ENCODE measurements around the gene RNF115. TPM values are rescaled to one million over a fixed set of nuclear protein-coding genes. Genes with fewer than 3 reads are reported as not detected.

RNF115 gene
- total and polyA plus RNA-seq, 12 donors = 8.3 to 19.2 (median 12.4) TPM

DNA sequence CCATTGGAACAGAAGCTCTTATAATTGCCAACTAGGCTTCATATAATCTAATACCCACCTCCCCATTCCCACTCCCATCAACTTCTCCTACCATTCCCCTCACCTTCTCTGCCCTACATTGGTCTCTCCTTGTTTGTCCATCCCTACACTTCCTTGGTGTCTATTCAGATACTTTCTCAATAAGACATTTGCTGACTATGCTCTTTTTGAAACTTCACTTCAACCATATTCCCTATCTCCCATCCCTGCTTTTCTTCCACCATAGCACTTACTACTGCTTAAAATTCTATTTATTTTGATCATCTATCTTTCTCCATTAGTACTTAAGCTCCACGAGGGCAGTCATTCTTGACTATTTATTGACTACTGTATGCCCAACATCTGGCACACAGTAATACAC lies 64.2 kb downstream of the RNF115 start:
- TF ChIP-seq, protein P1, sequence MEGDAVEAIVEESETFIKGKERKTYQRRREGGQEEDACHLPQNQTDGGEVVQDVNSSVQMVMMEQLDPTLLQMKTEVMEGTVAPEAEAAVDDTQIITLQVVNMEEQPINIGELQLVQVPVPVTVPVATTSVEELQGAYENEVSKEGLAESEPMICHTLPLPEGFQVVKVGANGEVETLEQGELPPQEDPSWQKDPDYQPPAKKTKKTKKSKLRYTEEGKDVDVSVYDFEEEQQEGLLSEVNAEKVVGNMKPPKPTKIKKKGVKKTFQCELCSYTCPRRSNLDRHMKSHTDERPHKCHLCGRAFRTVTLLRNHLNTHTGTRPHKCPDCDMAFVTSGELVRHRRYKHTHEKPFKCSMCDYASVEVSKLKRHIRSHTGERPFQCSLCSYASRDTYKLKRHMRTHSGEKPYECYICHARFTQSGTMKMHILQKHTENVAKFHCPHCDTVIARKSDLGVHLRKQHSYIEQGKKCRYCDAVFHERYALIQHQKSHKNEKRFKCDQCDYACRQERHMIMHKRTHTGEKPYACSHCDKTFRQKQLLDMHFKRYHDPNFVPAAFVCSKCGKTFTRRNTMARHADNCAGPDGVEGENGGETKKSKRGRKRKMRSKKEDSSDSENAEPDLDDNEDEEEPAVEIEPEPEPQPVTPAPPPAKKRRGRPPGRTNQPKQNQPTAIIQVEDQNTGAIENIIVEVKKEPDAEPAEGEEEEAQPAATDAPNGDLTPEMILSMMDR (IDR thresholded peaks at IDR 0.05) = no peak
- TF ChIP-seq POLR2A (IDR thresholded peaks at IDR 0.05) = no peak
- WGBS, 4 donors = 86 to 100% (median 92%) methylated on average over 1 of the region's 1 CpG
- H3K9me3 ChIP-seq (replicated peaks in 1 of 3) = no peaks in the 10 kb centered on the region
- no peaks in the 10 kb centered on the region for H3K4me1 ChIP-seq (replicated peaks in 1 of 2)
- H3K36me3 ChIP-seq (replicated peaks in 1 of 2) = peaks cover 0 to 11% of the 10 kb centered on the region in 2 donors
- intact Hi-C loops (cut with DNase I) = no loop called here
- H3K27me3 ChIP-seq = no peaks in the 10 kb centered on the region
- no peak overlapping the region for H3K27ac ChIP-seq
- no peak for DNase-seq
- no peak overlapping the region for H3K4me3 ChIP-seq

DNA sequence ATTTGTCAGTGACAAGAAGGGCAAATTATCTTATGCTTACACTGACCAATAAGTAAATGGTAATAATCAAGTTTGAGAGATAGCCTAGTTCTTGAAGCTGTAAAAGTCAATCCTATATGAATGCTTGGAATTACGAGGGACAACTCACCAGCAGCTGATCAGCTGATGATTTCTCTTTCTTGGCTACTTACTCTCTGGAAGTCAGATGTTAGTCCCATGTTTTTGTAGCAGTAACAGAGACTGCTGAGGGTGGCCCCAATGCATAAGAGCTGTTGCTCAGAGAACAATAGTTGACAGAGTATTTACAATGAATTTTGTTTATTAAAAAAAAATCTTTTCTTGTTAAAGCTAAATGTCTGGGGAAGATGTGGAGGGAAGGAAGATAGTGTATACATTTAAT lies 65.3 kb downstream of the RNF115 start:
- no peaks in the 10 kb centered on the region for H3K27me3 ChIP-seq
- TF ChIP-seq POLR2A (IDR thresholded peaks at IDR 0.05) = no peak
- TF ChIP-seq, protein P1 (IDR thresholded peaks at IDR 0.05) = no peak
- H3K36me3 ChIP-seq (replicated peaks in 1 of 2) = peaks cover 0 to 11% of the 10 kb centered on the region in 2 donors
- H3K4me1 ChIP-seq (replicated peaks in 1 of 2) = no peaks in the 10 kb centered on the region
- H3K9me3 ChIP-seq (replicated peaks in 1 of 3) = no peaks in the 10 kb centered on the region
- intact Hi-C loops (cut with DNase I) = no loop called here
- H3K27ac ChIP-seq = no peak overlapping the region
- H3K4me3 ChIP-seq = no peak overlapping the region
- 90 to 100% (median 94%) methylated on average over 1 of the region's 1 CpG for WGBS, 4 donors
- no peak for DNase-seq

DNA sequence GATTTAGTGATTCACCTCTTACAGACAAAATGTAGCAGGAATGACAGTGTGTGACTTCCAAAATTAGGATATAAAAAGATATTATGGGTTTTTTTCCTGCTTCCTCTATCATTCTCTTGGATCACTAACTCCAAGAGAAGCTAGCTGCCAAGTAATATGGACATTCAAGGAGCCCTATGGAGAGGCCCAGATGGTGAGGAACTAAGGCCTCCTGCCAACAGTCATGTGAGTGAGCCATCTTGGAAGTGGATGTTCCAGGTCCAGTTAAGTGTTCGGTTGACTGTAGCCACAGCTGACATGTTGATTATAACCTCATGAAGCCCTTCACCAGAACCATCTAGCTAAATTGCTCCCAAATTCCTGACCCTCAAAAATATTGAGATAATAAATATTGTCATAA lies 65.8 kb downstream of the RNF115 start:
- Histone ChIP-seq H3K4me3 (no peak overlapping the region), H3K36me3 (replicated peaks in 1 of 2) (peaks cover 0 to 11% of the 10 kb centered on the region in 2 donors), H3K27me3 (no peaks in the 10 kb centered on the region), H3K4me1 (replicated peaks in 1 of 2) (no peaks in the 10 kb centered on the region), H3K9me3 (replicated peaks in 1 of 3) (no peaks in the 10 kb centered on the region), H3K27ac (no peak overlapping the region)
- TF ChIP-seq POLR2A (IDR thresholded peaks at IDR 0.05) = no peak
- TF ChIP-seq, protein P1 (IDR thresholded peaks at IDR 0.05) = no peak
- DNase-seq = no peak
- intact Hi-C loops (cut with DNase I) = no loop called here
- WGBS, 4 donors = 90 to 100% (median 100%) methylated on average over 1 of the region's 1 CpG

DNA sequence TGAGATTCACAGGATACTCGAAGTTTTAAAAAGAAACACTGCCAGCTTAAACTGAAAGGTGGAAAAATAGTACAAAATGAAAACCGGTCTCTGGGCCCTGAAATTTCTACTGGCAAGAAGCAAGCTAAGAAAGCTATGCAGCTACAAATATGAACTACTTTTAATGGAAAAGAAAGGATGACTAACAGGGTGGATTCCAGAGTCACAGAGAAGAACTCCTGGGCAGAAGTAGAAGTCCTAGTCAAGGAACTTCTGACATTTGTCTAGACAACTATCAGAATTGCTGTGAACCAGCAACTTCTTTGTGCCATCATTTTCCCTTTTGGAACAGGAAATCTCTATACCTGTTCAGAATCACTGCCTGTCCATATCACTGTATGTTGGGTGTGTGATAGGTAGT lies 66.5 kb downstream of the RNF115 start:
- WGBS, 4 donors = 93 to 98% (median 98%) methylated on average over 2 of the region's 2 CpGs
- H3K27ac ChIP-seq = no peak overlapping the region
- TF ChIP-seq, protein P1 (IDR thresholded peaks at IDR 0.05) = no peak
- no peak for TF ChIP-seq POLR2A (IDR thresholded peaks at IDR 0.05)
- no peaks in the 10 kb centered on the region for H3K9me3 ChIP-seq (replicated peaks in 1 of 3)
- intact Hi-C loops (cut with DNase I) = no loop called here
- no peak for DNase-seq
- no peaks in the 10 kb centered on the region for H3K4me1 ChIP-seq (replicated peaks in 1 of 2)
- H3K4me3 ChIP-seq = no peak overlapping the region
- no peaks in the 10 kb centered on the region for H3K27me3 ChIP-seq
- H3K36me3 ChIP-seq (replicated peaks in 1 of 2) = peaks cover 0 to 11% of the 10 kb centered on the region in 2 donors
